Measurements from ENCODE around the gene FRMD5.

Gene FRMD5

GRCh38 chr15:44035781-44036699 lies 159.0 kb downstream of the FRMD5 start:
- Histone ChIP-seq H3K4me3 (ENCODE audit: low read depth in 1 of 2, low read length in 2 of 2) (no peak overlapping the region), H3K36me3 (ENCODE audit: insufficient read depth, low read length) (no peaks in the 10 kb centered on the region), H3K9me3 (ENCODE audit: insufficient read depth, low read length, severe bottlenecking) (no peaks in the 10 kb centered on the region), H3K4me2 (ENCODE audit: insufficient read depth, low read length) (no peak overlapping the region), H4K20me1 (ENCODE audit: insufficient read depth, low read length) (no peaks in the 10 kb centered on the region), H2AFZ (ENCODE audit: low read depth, low read length) (no peak overlapping the region), H3K27me3 (ENCODE audit: insufficient read depth, low read length, poor library complexity) (peaks cover 3% of the 10 kb centered on the region), H3K27ac (ENCODE audit: low read length) (no peak overlapping the region), H3K79me2 (ENCODE audit: insufficient read depth, low read length) (no peaks in the 10 kb centered on the region), H3K4me1 (ENCODE audit: insufficient read depth, low read length) (no peaks in the 10 kb centered on the region), H3K9ac (ENCODE audit: low read depth, low read length) (no peak overlapping the region)
- TF ChIP-seq CTCF (IDR thresholded peaks at IDR 0.05; ENCODE audit: borderline replicate concordance, extremely low read depth, low read length, poor library complexity, severe bottlenecking) (no peak), EZH2 (IDR thresholded peaks at IDR 0.05; ENCODE audit: borderline replicate concordance, low read depth, low read length, severe bottlenecking) (no peak)
- ATAC-seq (ENCODE audit: insufficient read depth, low read depth) (no peak), DNase-seq (no peak)

GRCh38 chr15:44034933-44035624 lies 160.0 kb downstream of the FRMD5 start:
- Histone ChIP-seq H4K20me1 (ENCODE audit: insufficient read depth, low read length) (no peaks in the 10 kb centered on the region), H3K4me3 (ENCODE audit: low read depth in 1 of 2, low read length in 2 of 2) (no peak overlapping the region), H3K79me2 (ENCODE audit: insufficient read depth, low read length) (no peaks in the 10 kb centered on the region), H3K9me3 (ENCODE audit: insufficient read depth, low read length, severe bottlenecking) (no peaks in the 10 kb centered on the region), H3K27me3 (ENCODE audit: insufficient read depth, low read length, poor library complexity) (peaks cover 6% of the 10 kb centered on the region), H3K4me2 (ENCODE audit: insufficient read depth, low read length) (no peak overlapping the region), H2AFZ (ENCODE audit: low read depth, low read length) (no peak overlapping the region), H3K27ac (ENCODE audit: low read length) (no peak overlapping the region), H3K9ac (ENCODE audit: low read depth, low read length) (no peak overlapping the region), H3K36me3 (ENCODE audit: insufficient read depth, low read length) (no peaks in the 10 kb centered on the region), H3K4me1 (ENCODE audit: insufficient read depth, low read length) (no peaks in the 10 kb centered on the region)
- ATAC-seq (ENCODE audit: insufficient read depth, low read depth) (no peak), DNase-seq (no peak)
- no peak for TF ChIP-seq CTCF (IDR thresholded peaks at IDR 0.05; ENCODE audit: borderline replicate concordance, extremely low read depth, low read length, poor library complexity, severe bottlenecking)
- TF ChIP-seq EZH2 (IDR thresholded peaks at IDR 0.05; ENCODE audit: borderline replicate concordance, low read depth, low read length, severe bottlenecking) = no peak

GRCh38 chr15:44034334-44034733 lies 160.7 kb downstream of the FRMD5 start:
- TF ChIP-seq CTCF (IDR thresholded peaks at IDR 0.05; ENCODE audit: borderline replicate concordance, extremely low read depth, low read length, poor library complexity, severe bottlenecking) = no peak
- TF ChIP-seq EZH2 (IDR thresholded peaks at IDR 0.05; ENCODE audit: borderline replicate concordance, low read depth, low read length, severe bottlenecking) = no peak
- H3K9me3 ChIP-seq (ENCODE audit: insufficient read depth, low read length, severe bottlenecking) = no peaks in the 10 kb centered on the region
- DNase-seq (no peak), ATAC-seq (ENCODE audit: insufficient read depth, low read depth) (no peak)
- H3K4me3 ChIP-seq (ENCODE audit: low read depth in 1 of 2, low read length in 2 of 2) = no peak overlapping the region
- no peaks in the 10 kb centered on the region for H4K20me1 ChIP-seq (ENCODE audit: insufficient read depth, low read length)
- peaks cover 6% of the 10 kb centered on the region for H3K27me3 ChIP-seq (ENCODE audit: insufficient read depth, low read length, poor library complexity)
- H3K9ac ChIP-seq (ENCODE audit: low read depth, low read length) = no peak overlapping the region
- H3K27ac ChIP-seq (ENCODE audit: low read length) = no peak overlapping the region
- no peak overlapping the region for H2AFZ ChIP-seq (ENCODE audit: low read depth, low read length)
- no peaks in the 10 kb centered on the region for H3K36me3 ChIP-seq (ENCODE audit: insufficient read depth, low read length)
- no peaks in the 10 kb centered on the region for H3K4me1 ChIP-seq (ENCODE audit: insufficient read depth, low read length)
- no peaks in the 10 kb centered on the region for H3K79me2 ChIP-seq (ENCODE audit: insufficient read depth, low read length)
- no peak overlapping the region for H3K4me2 ChIP-seq (ENCODE audit: insufficient read depth, low read length)
